OCI-LY1 (cell line): ENCODE data around the gene FKBP4.

Experiments
- H2AFZ ChIP-seq: fragments of 200-600 bp; sonication (generic), shearing (Covaris generic); 2 replicates; pipeline ENCODE4 v1.6.0; 2014; ENCODE audit warnings: antibody characterized with exemption, mild to moderate bottlenecking, low read length
- H3F3A ChIP-seq: fragments of 200-600 bp; sonication (generic), shearing (Covaris generic); 2 replicates; pipeline ENCODE4 v1.6.0; 2014; ENCODE audit warnings: mild to moderate bottlenecking, antibody characterized with exemption, low read length, moderate library complexity; ENCODE audit not compliant: insufficient read depth
- H3K27ac ChIP-seq: fragments of 200-600 bp; sonication (generic); 2 replicates; pipeline ENCODE4 v1.5.1; 2014; ENCODE audit warnings: low read length, mixed run types, mild to moderate bottlenecking, low read depth; ENCODE audit not compliant: poor library complexity, severe bottlenecking
- H3K27me3 ChIP-seq: fragments of 200-600 bp; sonication (generic); 2 replicates; pipeline ENCODE4 v1.6.0; 2014; ENCODE audit warnings: antibody characterized with exemption, mild to moderate bottlenecking, low read length, moderate library complexity; ENCODE audit not compliant: insufficient read depth
- H3K36me3 ChIP-seq: fragments of 200-600 bp; sonication (generic); 2 replicates; pipeline ENCODE4 v1.6.1; 2014; ENCODE audit warnings: mild to moderate bottlenecking, antibody characterized with exemption, low read length, moderate library complexity, mixed read lengths; ENCODE audit not compliant: insufficient read depth
- H3K4me1 ChIP-seq: fragments of 200-600 bp; sonication (generic); 2 replicates; pipeline ENCODE4 v1.5.1; 2014; ENCODE audit warnings: mild to moderate bottlenecking, low read length, moderate library complexity; ENCODE audit not compliant: insufficient read depth, severe bottlenecking
- H3K4me2 ChIP-seq: fragments of 200-600 bp; sonication (generic), shearing (Covaris generic); 2 replicates; pipeline ENCODE4 v1.6.1; 2014; ENCODE audit warnings: low read length
- H3K4me3 ChIP-seq: fragments of 200-600 bp; sonication (generic); 2 replicates; pipeline ENCODE4 v1.5.1; 2014; ENCODE audit warnings: low read length, low read depth, mild to moderate bottlenecking, mixed read lengths; ENCODE audit not compliant: poor library complexity, severe bottlenecking
- H3K79me2 ChIP-seq: fragments of 200-600 bp; shearing (Covaris generic); 2 replicates; pipeline ENCODE4 v1.6.1; 2016; ENCODE audit warnings: mixed run types, low read length, mixed read lengths; ENCODE audit not compliant: insufficient read depth
- H3K9ac ChIP-seq: fragments of 200-600 bp; sonication (generic), shearing (Covaris generic); 2 replicates; pipeline ENCODE4 v1.6.1; 2014; ENCODE audit warnings: mild to moderate bottlenecking, low read length, mixed read lengths
- H3K9me2 ChIP-seq: fragments of 200-600 bp; sonication (generic), shearing (Covaris generic); 2 replicates; pipeline ENCODE4 v1.6.1; 2014; ENCODE audit warnings: low read depth, mild to moderate bottlenecking, low read length, mixed read lengths
- H3K9me3 ChIP-seq: fragments of 200-600 bp; shearing (Covaris generic); 2 replicates; pipeline ENCODE4 v1.6.1; 2014; ENCODE audit warnings: low read length, mixed read lengths
- H4K20me1 ChIP-seq: fragments of 200-600 bp; sonication (generic), shearing (Covaris generic); 2 replicates; pipeline ENCODE4 v1.6.0; 2016; ENCODE audit warnings: mild to moderate bottlenecking, low read length; ENCODE audit not compliant: insufficient read depth
- EZH2 ChIP-seq: fragments of 200-600 bp; sonication (generic), shearing (Covaris generic); IDR thresholded peaks from 2 replicates; pipeline ENCODE4 v1.8.0; 2017; ENCODE audit warnings: borderline replicate concordance, mixed run types, mild to moderate bottlenecking, antibody characterized with exemption, low read length, moderate library complexity, mixed read lengths
- TF ChIP-seq, protein P1 (sequence below): fragments of 200-600 bp; sonication (generic), shearing (Covaris generic); IDR thresholded peaks from 2 replicates; pipeline ENCODE4 v1.5.1; 2017; ENCODE audit warnings: mild to moderate bottlenecking, antibody characterized with exemption, low read length, moderate library complexity, mixed read lengths

Gene FKBP4

GRCh38 chr12:2773199-2773875 lies 21.4 kb upstream of the FKBP4 start:
- Histone ChIP-seq H3K4me3 (no peak overlapping the region), H3K9me2 (no peaks in the 10 kb centered on the region), H3K27ac (no peak overlapping the region), H4K20me1 (no peaks in the 10 kb centered on the region), H3K9me3 (no peaks in the 10 kb centered on the region), H3K4me2 (no peak overlapping the region), H3K27me3 (no peaks in the 10 kb centered on the region; the same call in 1 of the 2 replicates), H3K79me2 (no peaks in the 10 kb centered on the region), H3F3A (no peaks in the 10 kb centered on the region), H3K4me1 (no peaks in the 10 kb centered on the region), H2AFZ (no peak overlapping the region), H3K9ac (no peak overlapping the region), H3K36me3 (no peaks in the 10 kb centered on the region)
- TF ChIP-seq EZH2, result no peak
- TF ChIP-seq, protein P1, sequence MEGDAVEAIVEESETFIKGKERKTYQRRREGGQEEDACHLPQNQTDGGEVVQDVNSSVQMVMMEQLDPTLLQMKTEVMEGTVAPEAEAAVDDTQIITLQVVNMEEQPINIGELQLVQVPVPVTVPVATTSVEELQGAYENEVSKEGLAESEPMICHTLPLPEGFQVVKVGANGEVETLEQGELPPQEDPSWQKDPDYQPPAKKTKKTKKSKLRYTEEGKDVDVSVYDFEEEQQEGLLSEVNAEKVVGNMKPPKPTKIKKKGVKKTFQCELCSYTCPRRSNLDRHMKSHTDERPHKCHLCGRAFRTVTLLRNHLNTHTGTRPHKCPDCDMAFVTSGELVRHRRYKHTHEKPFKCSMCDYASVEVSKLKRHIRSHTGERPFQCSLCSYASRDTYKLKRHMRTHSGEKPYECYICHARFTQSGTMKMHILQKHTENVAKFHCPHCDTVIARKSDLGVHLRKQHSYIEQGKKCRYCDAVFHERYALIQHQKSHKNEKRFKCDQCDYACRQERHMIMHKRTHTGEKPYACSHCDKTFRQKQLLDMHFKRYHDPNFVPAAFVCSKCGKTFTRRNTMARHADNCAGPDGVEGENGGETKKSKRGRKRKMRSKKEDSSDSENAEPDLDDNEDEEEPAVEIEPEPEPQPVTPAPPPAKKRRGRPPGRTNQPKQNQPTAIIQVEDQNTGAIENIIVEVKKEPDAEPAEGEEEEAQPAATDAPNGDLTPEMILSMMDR, result no peak

- H3K79me2 ChIP-seq, result no peaks in the 10 kb centered on the region
- H3K4me3 ChIP-seq, result no peak overlapping the region
- H3K9me3 ChIP-seq, result no peaks in the 10 kb centered on the region
- no peak overlapping the region for H3K27ac ChIP-seq
- no peaks in the 10 kb centered on the region for H3F3A ChIP-seq
- H3K27me3 ChIP-seq, result peaks cover 4% of the 10 kb centered on the region; the same call in 1 of the 2 replicates
- no peaks in the 10 kb centered on the region for H3K9me2 ChIP-seq
- H4K20me1 ChIP-seq, result no peaks in the 10 kb centered on the region
- no peaks in the 10 kb centered on the region for H3K4me1 ChIP-seq
- no peak overlapping the region for H3K4me2 ChIP-seq
- no peaks in the 10 kb centered on the region for H3K36me3 ChIP-seq
- H3K9ac ChIP-seq, result no peak overlapping the region
- H2AFZ ChIP-seq, result no peak overlapping the region
- TF ChIP-seq EZH2, result no peak
- TF ChIP-seq, protein P1, result no peak
Measured at GRCh38 chr12:2775431-2775830, 19.3 kb upstream of the FKBP4 start.

DNA sequence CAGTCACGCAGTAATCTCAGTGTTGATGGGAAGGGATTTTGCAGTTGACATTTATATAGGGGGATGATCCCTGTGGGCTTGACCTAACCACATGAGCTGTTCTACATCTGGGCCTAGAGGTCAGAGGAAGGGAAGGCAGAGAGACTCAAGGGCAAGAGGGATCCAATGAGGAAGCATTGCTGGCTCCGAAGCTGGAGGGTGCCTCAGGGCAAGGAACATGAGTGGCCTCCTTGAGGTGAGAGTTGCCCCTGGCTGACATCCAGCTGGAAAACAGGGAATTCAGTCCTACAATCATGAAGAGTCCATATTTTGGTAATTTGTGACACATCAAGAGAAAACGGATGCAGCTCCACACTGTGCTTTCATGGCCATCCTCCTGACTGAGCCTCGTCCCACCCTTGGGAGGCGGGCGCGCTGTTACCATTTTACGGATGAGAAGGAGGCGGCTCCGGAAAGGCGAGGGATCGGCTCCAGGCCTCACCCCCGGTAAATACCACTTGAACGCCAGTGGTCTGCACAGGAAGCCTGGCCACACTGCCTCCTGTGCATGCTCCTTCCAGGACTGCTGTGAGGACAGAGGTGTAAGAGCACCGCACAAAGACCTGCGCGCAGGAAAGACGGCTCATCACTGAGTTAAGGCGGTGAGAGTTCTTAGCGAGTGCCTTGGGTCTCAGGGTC lies 18.5 kb upstream of the FKBP4 start:
- Histone ChIP-seq H3K9me3 (no peaks in the 10 kb centered on the region), H3K4me1 (no peaks in the 10 kb centered on the region), H2AFZ (no peak overlapping the region), H3K27ac (no peak overlapping the region), H3K9ac (no peak overlapping the region), H3F3A (no peaks in the 10 kb centered on the region), H3K4me3 (no peak overlapping the region), H3K79me2 (no peaks in the 10 kb centered on the region), H3K36me3 (no peaks in the 10 kb centered on the region), H3K27me3 (peaks cover 4% of the 10 kb centered on the region; the same call in 1 of the 2 replicates), H3K9me2 (no peaks in the 10 kb centered on the region), H3K4me2 (no peak overlapping the region), H4K20me1 (no peaks in the 10 kb centered on the region)
- TF ChIP-seq, protein P1, result no peak
- no peak for TF ChIP-seq EZH2
